GM19468 (cell line): ENCODE measurements around the gene PPP2R3A.
"Not testable (repeated sequence)": the region's sequence is repeated elsewhere in the genome, so short reads cannot be mapped to it uniquely, and the experiment has no call there.

Experiments used
- ATAC-seq: cut with Tn5 transposase; IDR thresholded peaks from one replicate; pipeline ENCODE4 v1.9.1; 2021; ENCODE audit warnings: mild to moderate bottlenecking, moderate library complexity, moderate number of reproducible peaks; ENCODE audit not compliant: unreplicated experiment; ENCODE audit errors: extremely low read depth

The PPP2R3A gene

DNA sequence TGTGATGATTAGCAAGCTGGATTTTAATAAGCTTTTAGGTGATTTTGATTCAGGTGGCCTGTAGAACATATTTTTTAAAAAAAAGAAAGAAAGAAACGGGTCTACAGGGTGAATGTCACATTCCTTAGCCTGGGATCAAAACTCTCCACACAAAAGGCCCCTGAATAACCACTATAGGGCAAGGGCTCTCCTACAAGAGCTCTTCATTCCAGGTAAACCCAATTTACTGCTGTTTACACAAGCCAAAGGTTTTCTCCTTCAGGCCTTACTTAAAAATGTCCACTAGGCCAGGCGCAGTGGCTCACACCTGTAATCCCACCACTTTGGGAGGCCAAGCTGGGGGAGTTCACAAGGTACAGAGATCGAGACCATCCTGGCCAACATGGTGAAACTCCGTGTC, 222.3 kb downstream of the PPP2R3A start:
- no peak for ATAC-seq

DNA sequence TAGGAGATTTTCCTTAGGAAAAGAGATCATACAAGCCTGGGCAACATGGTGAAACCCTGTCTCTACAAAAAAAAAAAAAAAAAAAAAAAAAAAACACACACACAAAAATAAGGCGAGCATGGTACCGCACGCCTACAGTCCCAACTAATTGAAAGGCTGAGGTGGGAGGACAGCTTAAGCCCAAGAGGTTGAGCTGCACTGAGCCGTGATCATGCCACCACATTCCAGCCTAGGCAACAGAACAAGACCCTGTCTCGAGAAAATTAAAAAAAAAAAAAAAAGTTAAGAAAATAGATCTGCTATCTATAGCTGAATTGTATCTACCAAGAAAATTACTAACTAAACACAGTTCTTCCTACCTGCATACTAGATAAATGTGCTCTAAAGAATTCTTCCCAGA, 223.5 kb downstream of the PPP2R3A start:
- ATAC-seq: no peak

GRCh38 chr3:136189859-136190617, 224.5 kb downstream of the PPP2R3A start:
- ATAC-seq: no peak

DNA sequence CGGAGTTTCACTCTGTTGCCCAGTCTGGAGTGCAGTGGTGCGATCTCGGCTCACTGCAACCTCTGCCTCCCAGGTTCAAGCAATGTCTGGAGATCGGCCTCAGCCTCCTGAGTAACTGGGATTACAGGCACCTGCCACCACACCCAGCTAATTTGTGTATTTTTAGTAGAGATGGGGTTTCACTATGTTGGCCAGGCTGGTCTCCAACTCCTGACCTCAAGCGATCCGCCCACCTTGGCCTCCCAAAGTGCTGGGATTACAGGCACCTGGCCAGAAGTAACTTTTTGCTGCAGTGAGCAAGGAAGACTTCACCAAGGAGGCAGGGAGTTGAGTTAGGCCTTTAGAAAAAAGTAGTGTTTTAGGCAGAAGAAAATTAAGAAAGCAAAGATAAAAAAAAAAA, 226.7 kb downstream of the PPP2R3A start:
- ATAC-seq: not testable (repeated sequence)

DNA sequence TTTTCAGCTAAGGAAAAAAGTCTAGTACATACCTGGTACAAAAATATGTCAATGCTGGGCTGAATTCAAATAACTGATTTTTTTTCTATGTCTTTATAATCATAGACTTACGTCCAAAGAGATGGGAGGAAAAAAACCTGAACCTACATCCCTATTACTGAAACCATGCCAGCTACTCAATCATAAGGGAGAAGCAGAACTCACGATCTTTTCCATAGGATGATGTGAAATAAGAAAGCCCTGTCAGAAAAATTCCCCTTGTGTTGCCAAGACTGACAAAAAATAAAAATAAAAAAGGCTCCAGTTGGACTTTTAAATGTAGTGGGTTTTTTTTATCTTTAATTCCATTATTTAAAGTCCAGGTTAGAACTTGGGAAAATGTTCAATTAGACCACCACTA, 227.3 kb downstream of the PPP2R3A start:
- no peak for ATAC-seq

GRCh38 chr3:136193278-136194054, 227.9 kb downstream of the PPP2R3A start:
- ATAC-seq: no peak

DNA sequence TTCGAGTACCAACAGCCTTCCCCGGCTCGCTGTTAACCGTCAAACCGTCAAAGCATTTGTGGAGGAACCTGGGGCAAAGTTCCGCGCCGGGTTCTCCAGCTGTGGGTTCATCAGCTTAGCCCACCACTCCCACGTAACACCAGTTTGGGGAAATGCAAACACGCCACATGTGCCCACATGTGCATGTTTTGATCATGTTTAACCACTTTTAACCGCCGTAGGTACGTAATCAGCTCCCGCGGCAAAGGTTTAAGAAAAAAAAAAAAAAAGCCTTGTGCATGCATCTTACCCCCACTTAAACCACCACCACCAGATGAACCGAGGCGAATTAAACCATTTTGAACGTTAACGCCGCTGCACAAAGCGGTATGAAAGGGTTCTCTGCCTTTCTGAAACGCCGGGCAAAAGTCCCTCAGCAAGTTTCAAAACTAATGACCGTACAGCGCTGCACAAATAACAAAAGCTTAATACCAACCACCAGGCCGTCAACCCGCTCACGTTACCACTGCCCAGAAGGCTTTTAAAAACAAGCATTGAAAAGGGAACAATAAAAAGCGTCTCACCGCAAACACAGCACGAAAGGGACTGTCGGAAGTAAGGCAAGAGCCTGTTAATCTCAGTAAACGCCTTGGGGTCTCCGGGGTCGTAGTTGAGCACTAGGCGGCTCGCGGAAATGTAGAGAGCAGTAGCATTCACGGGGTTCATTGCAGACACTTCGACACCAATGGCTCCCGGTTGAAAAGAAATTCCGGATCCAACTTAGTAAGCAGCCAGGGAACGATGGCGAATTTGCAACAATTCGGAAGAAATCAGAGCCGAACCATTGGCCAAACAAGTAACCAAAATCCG, 229.1 kb downstream of the PPP2R3A start:
- no peak for ATAC-seq

- peak; percentile 8 for ATAC-seq
Measured at GRCh38 chr3:136195258-136196063, 229.9 kb downstream of the PPP2R3A start.

DNA sequence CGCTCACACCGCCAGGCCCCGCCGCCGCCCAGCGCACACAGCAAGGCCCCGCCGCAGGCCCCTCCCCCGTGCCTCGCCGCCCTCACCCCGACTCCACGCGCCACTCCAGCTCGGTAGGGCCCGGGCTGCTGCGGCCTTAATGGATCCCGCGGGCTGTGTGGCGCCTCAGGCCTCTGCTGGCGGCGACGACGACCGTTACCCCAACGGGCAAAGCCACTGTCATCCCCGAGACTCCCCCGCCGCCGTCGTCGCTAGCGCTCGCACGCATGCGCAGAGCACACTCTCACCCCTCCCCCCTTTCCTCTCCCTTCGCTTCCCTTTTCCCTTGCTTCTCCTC, 230.5 kb downstream of the PPP2R3A start, which contains the start of gene MSL2:
TSS of gene MSL2 (minus strand) at position 272 of the 337 bp plus-strand sequence. CDS start 1,222 bp downstream, outside the sequence.
- ATAC-seq: no peak

DNA sequence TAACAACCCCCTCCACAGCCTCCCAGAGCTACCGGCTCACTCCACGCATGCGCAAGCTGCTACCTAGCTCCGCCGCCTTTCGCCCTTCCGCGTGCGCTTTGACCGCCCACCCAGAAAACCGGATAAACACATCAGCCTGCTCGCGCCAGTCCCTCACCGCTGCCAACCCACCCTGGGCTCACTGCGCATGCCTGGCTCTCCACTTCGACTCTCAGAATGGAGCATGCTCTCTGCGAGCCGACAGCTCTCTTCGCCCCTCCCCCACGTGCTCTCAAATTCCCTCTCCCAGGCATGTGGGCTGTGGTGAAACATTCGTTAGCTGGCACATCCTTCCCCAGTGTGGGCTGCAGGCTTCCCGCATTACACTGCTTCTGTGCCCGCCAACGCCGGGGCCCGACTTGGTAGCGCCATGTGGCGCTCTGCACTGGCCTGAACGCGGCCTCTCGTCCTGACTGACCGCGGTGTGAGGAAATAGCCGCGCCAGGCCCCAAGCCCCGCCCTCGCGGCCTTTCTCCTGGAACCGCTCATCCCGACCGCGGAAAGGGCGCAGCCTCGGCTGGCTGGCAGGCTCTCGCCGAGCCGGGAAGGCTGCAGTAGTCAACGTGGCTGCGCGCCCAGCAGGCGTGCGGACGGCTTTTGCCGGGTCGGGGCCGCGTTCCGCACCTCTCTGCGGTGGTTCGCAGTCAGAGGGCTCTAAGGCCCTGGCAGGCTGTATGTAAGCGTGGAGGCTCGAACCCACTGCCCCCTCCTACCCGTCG, 231.1 kb downstream of the PPP2R3A start:
- peak; percentile 47 for ATAC-seq

- ATAC-seq: no peak
Measured at GRCh38 chr3:136197159-136197793, 231.7 kb downstream of the PPP2R3A start.
